ENCODE data around the gene EYS. TPM values are rescaled to one million over a fixed set of nuclear protein-coding genes. Genes with fewer than 3 reads are reported as not detected.

The EYS gene
- total and polyA plus RNA-seq, 7 donors: 0.07 to 0.46 TPM; not detected in 5

DNA sequence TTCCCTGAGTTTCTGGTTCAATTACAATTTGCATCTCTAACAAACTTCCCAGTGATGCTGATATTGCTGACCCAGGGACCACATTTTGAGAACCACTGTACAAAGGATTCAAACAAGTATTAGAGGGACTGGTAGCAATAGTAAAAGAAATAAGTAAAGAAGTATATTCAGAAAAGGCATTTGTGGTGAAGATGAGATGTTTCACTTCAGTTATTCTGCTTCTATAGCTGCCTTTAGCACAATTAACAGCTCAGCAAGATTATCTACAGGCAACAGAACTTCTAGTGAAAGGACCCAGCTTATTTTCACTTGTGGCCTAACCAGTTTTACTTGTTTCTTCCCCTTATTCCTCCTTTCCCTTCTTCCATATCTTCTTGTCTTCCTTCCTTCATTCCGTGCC, 1922.0 kb downstream of the EYS start:
- Histone ChIP-seq H3K4me1 (no peaks in the 10 kb centered on the region), H3K36me3 (no peaks in the 10 kb centered on the region), H3K4me3 (no peak overlapping the region), H3K9me3 (no peaks in the 10 kb centered on the region), H3K27me3 (no peaks in the 10 kb centered on the region), H3K27ac (no peak overlapping the region)
- TF ChIP-seq POLR2A (IDR thresholded peaks at IDR 0.05) (no peak), POLR2AphosphoS5 (IDR thresholded peaks at IDR 0.05) (no peak), EP300 (IDR thresholded peaks at IDR 0.05) (no peak)
- TF ChIP-seq, protein P1, sequence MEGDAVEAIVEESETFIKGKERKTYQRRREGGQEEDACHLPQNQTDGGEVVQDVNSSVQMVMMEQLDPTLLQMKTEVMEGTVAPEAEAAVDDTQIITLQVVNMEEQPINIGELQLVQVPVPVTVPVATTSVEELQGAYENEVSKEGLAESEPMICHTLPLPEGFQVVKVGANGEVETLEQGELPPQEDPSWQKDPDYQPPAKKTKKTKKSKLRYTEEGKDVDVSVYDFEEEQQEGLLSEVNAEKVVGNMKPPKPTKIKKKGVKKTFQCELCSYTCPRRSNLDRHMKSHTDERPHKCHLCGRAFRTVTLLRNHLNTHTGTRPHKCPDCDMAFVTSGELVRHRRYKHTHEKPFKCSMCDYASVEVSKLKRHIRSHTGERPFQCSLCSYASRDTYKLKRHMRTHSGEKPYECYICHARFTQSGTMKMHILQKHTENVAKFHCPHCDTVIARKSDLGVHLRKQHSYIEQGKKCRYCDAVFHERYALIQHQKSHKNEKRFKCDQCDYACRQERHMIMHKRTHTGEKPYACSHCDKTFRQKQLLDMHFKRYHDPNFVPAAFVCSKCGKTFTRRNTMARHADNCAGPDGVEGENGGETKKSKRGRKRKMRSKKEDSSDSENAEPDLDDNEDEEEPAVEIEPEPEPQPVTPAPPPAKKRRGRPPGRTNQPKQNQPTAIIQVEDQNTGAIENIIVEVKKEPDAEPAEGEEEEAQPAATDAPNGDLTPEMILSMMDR (IDR thresholded peaks at IDR 0.05): no peak
- WGBS, 2 donors: 80 to 89% methylated on average over 1 of the region's 1 CpG
- no peak for DNase-seq
- intact Hi-C loops (cut with DNase I): no loop called here

DNA sequence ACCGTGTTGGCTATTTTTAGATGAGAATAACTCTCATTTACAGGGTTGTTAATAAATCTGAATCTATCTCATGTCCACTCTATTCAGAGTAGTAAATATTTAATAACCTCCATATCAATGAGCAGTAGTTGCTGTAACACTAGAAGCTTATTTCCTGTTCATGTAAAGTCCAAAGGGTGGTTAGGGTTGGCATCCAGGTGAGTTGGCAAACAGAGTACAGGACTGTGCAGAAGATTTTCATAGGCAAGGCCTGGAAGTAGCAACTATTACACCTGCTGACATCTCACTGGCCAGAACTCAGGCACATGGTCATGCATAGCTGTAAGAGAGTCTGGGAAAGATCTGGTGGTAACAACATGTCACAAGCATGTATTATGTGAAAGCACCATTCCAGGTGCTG, 1923.9 kb downstream of the EYS start:
- H3K27me3 ChIP-seq: no peaks in the 10 kb centered on the region
- intact Hi-C loops (cut with DNase I): no loop called here
- no peaks in the 10 kb centered on the region for H3K36me3 ChIP-seq
- TF ChIP-seq, protein P1 (IDR thresholded peaks at IDR 0.05): no peak
- H3K4me1 ChIP-seq: no peaks in the 10 kb centered on the region
- no peak overlapping the region for H3K4me3 ChIP-seq
- 86 to 90% methylated on average over 1 of the region's 1 CpG for WGBS, 2 donors
- no peaks in the 10 kb centered on the region for H3K9me3 ChIP-seq
- DNase-seq: no peak
- no peak overlapping the region for H3K27ac ChIP-seq

GRCh38 chr6:63774961-63775360, 1932.1 kb downstream of the EYS start:
- intact Hi-C loops (cut with DNase I): no loop called here
- 85 to 94% methylated on average over 1 of the region's 1 CpG for WGBS, 2 donors
- TF ChIP-seq, protein P1 (IDR thresholded peaks at IDR 0.05): no peak
- TF ChIP-seq POLR2A (IDR thresholded peaks at IDR 0.05) (no peak), POLR2AphosphoS5 (IDR thresholded peaks at IDR 0.05) (no peak), EP300 (IDR thresholded peaks at IDR 0.05) (no peak)

GRCh38 chr6:63773200-63773599, 1933.8 kb downstream of the EYS start:
- H3K27ac ChIP-seq: no peak overlapping the region
- DNase-seq: no peak
- H3K4me3 ChIP-seq: no peak overlapping the region
- WGBS, 2 donors: 28 to 77% methylated on average over 2 of the region's 2 CpGs
- no peaks in the 10 kb centered on the region for H3K36me3 ChIP-seq
- H3K4me1 ChIP-seq: no peaks in the 10 kb centered on the region
- H3K9me3 ChIP-seq: no peaks in the 10 kb centered on the region
- intact Hi-C loops (cut with DNase I): no loop called here
- no peaks in the 10 kb centered on the region for H3K27me3 ChIP-seq
- TF ChIP-seq POLR2AphosphoS5 (IDR thresholded peaks at IDR 0.05) (no peak), POLR2A (IDR thresholded peaks at IDR 0.05) (no peak), EP300 (IDR thresholded peaks at IDR 0.05) (no peak)
- TF ChIP-seq, protein P1 (IDR thresholded peaks at IDR 0.05): no peak

More at GRCh38 chr6:63774961-63775360, 1932.1 kb downstream of the EYS start:
- Histone ChIP-seq H3K36me3 (no peaks in the 10 kb centered on the region), H3K27me3 (no peaks in the 10 kb centered on the region), H3K4me1 (no peaks in the 10 kb centered on the region), H3K9me3 (no peaks in the 10 kb centered on the region), H3K4me3 (no peak overlapping the region), H3K27ac (no peak overlapping the region)
- DNase-seq: no peak

GRCh38 chr6:63765828-63766227, 1941.2 kb downstream of the EYS start:
- Histone ChIP-seq H3K27me3 (no peaks in the 10 kb centered on the region), H3K4me3 (no peak overlapping the region), H3K9me3 (no peaks in the 10 kb centered on the region), H3K27ac (no peak overlapping the region), H3K36me3 (no peaks in the 10 kb centered on the region), H3K4me1 (no peaks in the 10 kb centered on the region)
- no peak for DNase-seq
- intact Hi-C loops (cut with DNase I): no loop called here
- no peak for TF ChIP-seq POLR2AphosphoS5 (IDR thresholded peaks at IDR 0.05)
- no peak for TF ChIP-seq EP300 (IDR thresholded peaks at IDR 0.05)
- no peak for TF ChIP-seq POLR2A (IDR thresholded peaks at IDR 0.05)
- TF ChIP-seq, protein P1 (IDR thresholded peaks at IDR 0.05): no peak
- WGBS, 2 donors: 72 to 89% methylated on average over 2 of the region's 2 CpGs
